Stomach smooth muscle (tissue), 2 donors: ENCODE data around the gene HRNR.

Experiments used
- H3K27ac ChIP-seq: one replicate; pipeline ENCODE4 v1.7.0; 2013; ENCODE audit warnings: mild to moderate bottlenecking, low read length, inconsistent platforms
- H3K27me3 ChIP-seq, 2 donors: one replicate each; pipeline ENCODE4 v1.7.0; 2013; ENCODE audit warnings: low read length in 2 of 2; ENCODE audit not compliant: insufficient read depth in 2 of 2, control insufficient read depth in 1 of 2
- H3K36me3 ChIP-seq, 2 donors: one replicate each; pipeline ENCODE4 v1.7.0; 2013; ENCODE audit warnings: low read length in 2 of 2; ENCODE audit not compliant: control insufficient read depth in 2 of 2, insufficient read depth in 2 of 2
- H3K4me1 ChIP-seq: one replicate; pipeline ENCODE4 v1.7.0; 2013; ENCODE audit warnings: low read length; ENCODE audit not compliant: control insufficient read depth, insufficient read depth
- H3K4me3 ChIP-seq, 2 donors: one replicate each; pipeline ENCODE4 v1.7.0; 2013; ENCODE audit warnings: low read length in 2 of 2
- H3K9ac ChIP-seq, 2 donors: one replicate each; pipeline ENCODE4 v1.7.0; 2013; ENCODE audit warnings: low read length in 2 of 2, mild to moderate bottlenecking in 1 of 2
- H3K9me3 ChIP-seq, 2 donors: one replicate each; pipeline ENCODE4 v1.7.0; 2013; ENCODE audit warnings: low read length in 2 of 2; ENCODE audit not compliant: control insufficient read depth in 2 of 2
- donor health status: healthy.
- donor health status: Pancreatic carcinoma.

The HRNR gene

GRCh38 chr1:152189657-152190442, 34.1 kb downstream of the HRNR start:
- peak overlapping the region; percentile 53 to 78 for H3K9ac ChIP-seq
- peak overlapping the region; percentile 61 to 79 for H3K4me3 ChIP-seq
- H3K27me3 ChIP-seq = no peaks in the 10 kb centered on the region
- H3K4me1 ChIP-seq = peaks cover 2% of the 10 kb centered on the region
- H3K9me3 ChIP-seq = no peaks in the 10 kb centered on the region
- peak overlapping the region; percentile 58 for H3K27ac ChIP-seq
- no peaks in the 10 kb centered on the region for H3K36me3 ChIP-seq

GRCh38 chr1:152188673-152189591, 35.1 kb downstream of the HRNR start:
- H3K27me3 ChIP-seq = no peaks in the 10 kb centered on the region
- H3K4me3 ChIP-seq = peak overlapping the region; percentile 61 to 79
- H3K9me3 ChIP-seq = no peaks in the 10 kb centered on the region
- H3K9ac ChIP-seq = peak overlapping the region; percentile 53 to 78
- H3K4me1 ChIP-seq = peaks cover 2% of the 10 kb centered on the region
- H3K27ac ChIP-seq = peak overlapping the region; percentile 58
- no peaks in the 10 kb centered on the region for H3K36me3 ChIP-seq

DNA sequence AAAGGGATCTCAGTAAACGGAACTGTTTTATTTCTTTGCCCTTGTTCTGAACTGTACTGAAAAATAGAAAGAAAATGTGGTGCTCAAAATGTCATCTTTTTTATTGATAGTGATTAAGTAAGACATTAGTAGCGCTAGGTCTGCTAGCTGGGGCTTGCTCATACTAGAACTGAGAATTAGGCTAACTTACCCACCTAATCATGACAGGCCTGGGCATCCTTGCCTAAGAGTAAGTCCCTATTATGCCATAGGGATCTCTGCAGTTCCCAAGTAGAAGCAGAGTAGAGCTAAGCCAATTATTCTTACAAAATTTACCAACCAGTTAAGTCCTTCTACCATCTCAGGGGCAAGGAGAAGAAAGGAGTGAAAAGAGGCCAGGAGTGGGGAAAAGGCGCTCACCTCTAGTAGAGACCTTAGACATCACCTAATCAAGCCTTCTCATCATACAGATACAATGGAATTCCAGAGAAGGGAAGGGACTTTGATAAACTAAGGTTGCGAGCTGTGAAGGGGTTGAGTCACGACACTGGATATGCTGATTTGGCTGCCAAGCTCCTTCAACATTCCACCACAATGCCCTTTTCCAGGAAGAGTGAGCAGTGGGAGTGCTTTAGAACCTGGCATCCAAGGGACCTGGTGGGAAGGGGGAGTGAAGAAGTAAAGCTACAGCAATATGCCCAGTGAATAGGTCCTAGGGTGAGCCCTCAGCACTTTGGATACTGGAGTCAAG, 37.3 kb downstream of the HRNR start:
- Histone ChIP-seq H3K4me1 (peaks cover 2% of the 10 kb centered on the region), H3K27ac (no peak overlapping the region), H3K27me3 (no peaks in the 10 kb centered on the region), H3K9me3 (no peaks in the 10 kb centered on the region), H3K36me3 (no peaks in the 10 kb centered on the region), H3K4me3 (no peak overlapping the region), H3K9ac (no peak overlapping the region)

DNA sequence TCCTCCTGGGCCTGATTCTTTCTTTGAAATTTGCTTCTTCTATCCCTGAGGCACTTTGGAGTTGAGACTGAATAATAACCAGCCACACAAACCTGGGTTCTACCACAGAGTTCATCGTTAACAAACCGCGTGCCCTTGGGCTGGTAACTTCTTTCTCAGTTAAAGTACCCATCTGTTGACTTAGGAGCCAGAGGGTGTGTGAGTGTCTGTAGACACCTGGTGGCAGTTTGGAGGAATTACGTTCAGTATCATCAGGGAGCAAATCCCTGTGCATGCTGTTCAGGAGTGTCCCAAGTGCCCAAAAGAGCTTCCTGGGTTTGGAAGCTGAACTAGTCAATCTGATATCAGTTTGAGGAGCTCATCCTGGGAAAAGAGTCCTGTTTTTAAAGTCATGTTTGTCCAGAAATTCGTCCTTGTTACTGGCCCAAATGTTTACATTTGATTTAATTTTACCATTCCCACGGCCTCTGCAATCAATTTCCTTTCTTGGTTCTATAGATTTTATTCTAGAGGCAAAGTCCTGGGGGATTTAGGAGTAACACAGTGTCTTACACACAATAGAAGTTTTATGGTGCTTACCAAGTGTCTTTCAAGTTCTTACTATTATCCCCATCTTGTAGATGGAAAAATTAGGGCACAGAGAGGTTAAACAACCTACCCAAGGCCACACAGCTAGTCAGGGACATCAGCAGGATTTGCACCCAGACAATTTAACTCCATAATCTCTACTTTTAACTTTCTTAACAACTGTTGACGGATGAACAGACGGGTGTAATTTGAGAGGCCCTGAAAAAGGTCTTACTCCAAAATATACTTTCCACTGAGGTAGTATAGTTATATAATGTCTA, 38.2 kb downstream of the HRNR start:
- Histone ChIP-seq H3K27ac (no peak overlapping the region), H3K4me1 (peaks cover 2% of the 10 kb centered on the region)

GRCh38 chr1:152182944-152183361, 41.0 kb downstream of the HRNR start:
- H3K4me1 ChIP-seq = peaks cover 2% of the 10 kb centered on the region
- no peaks in the 10 kb centered on the region for H3K27me3 ChIP-seq
- H3K27ac ChIP-seq = no peak overlapping the region
- H3K36me3 ChIP-seq = no peaks in the 10 kb centered on the region
- no peaks in the 10 kb centered on the region for H3K9me3 ChIP-seq
- no peak overlapping the region for H3K4me3 ChIP-seq
- H3K9ac ChIP-seq = no peak overlapping the region

More for the DNA sequence above, 38.2 kb downstream of the HRNR start:
- Histone ChIP-seq H3K9me3 (no peaks in the 10 kb centered on the region), H3K9ac (no peak overlapping the region), H3K36me3 (no peaks in the 10 kb centered on the region), H3K4me3 (no peak overlapping the region), H3K27me3 (no peaks in the 10 kb centered on the region)

DNA sequence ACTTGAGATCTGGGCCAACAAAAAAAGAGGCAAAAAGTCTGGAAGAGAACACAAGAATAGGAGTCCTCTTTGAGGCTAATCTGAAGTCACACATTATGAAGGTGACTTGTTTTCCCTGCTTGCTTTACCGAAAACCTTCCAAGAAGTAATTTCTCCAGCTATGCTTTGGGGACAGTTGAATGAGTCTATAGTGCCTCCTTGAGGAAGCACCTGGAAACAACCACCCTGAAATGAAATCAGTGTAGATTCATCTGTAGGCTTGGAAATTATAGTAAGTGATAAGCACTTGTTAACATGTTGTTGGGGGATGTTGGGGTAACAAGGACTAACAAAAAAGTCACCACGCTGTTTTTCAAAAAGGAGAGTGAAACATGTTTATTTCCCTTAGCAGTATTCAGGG, 41.6 kb downstream of the HRNR start:
- Histone ChIP-seq H3K4me3 (no peak overlapping the region), H3K9ac (no peak overlapping the region), H3K9me3 (no peaks in the 10 kb centered on the region), H3K27ac (no peak overlapping the region), H3K4me1 (peaks cover 2% of the 10 kb centered on the region), H3K36me3 (no peaks in the 10 kb centered on the region), H3K27me3 (no peaks in the 10 kb centered on the region)

DNA sequence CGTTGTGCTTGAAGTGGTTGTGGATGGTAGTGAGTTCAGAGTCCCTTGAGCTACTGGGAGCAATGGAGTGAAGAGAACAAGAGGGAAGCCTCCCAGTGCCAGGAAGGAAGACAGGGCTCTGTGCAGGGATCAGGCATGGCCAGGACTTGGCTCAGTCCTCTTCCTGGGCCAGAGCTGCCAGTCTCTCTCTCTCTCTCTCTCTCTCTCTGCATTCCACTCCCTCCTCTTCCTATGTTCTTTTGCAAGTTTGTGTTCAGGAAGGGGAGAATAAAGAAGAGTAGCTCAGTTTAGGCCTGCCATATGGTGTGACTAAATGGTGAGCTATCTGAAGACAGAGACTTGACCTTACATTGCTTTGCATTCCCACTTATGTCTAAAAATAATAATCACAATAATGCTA, 44.4 kb downstream of the HRNR start:
- Histone ChIP-seq H3K36me3 (no peaks in the 10 kb centered on the region), H3K9me3 (no peaks in the 10 kb centered on the region), H3K4me1 (no peaks in the 10 kb centered on the region), H3K9ac (no peak overlapping the region), H3K27ac (no peak overlapping the region), H3K4me3 (no peak overlapping the region), H3K27me3 (no peaks in the 10 kb centered on the region)

GRCh38 chr1:152170287-152170905, 53.6 kb downstream of the HRNR start:
- Histone ChIP-seq H3K4me1 (peaks cover 2% of the 10 kb centered on the region), H3K4me3 (no peak overlapping the region), H3K27ac (no peak overlapping the region), H3K27me3 (no peaks in the 10 kb centered on the region), H3K9me3 (no peaks in the 10 kb centered on the region), H3K36me3 (no peaks in the 10 kb centered on the region), H3K9ac (no peak overlapping the region)

DNA sequence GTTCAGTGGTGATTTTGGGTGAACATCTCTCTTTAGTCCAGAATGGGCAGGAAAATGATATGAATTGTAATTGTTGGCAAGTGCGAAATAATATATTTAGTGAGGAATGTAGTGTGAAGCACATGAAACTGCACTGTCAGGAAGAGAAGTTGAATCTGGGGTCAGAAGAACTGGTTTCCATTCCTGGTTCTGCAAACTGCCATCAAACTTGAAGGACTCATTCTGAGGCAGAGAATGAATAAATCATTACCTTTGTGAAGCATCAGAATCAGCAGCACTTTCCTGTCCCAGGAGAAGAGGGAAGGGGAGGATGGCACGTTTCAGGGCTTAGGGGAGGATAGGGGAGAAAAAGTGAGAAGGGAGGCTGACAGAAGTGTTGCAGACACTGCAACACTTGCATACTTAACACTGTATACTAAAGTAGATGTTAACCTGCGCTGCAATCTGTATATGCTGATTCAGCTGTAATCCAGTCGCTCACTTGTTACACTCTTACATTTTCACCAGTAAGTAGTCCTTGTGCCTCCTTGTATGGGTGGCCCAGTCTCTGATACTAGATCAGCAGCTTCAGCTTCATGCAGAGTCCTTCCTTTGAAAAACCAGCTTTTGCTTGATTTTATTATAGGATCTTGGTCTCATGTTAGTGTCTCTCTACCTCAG, 54.5 kb downstream of the HRNR start:
- Histone ChIP-seq H3K4me3 (no peak overlapping the region), H3K9ac (no peak overlapping the region), H3K9me3 (no peaks in the 10 kb centered on the region), H3K27ac (no peak overlapping the region), H3K4me1 (peaks cover 2% of the 10 kb centered on the region), H3K27me3 (no peaks in the 10 kb centered on the region), H3K36me3 (no peaks in the 10 kb centered on the region)
